ENCODE data around the gene IGFBP7.
"Not testable (repeated sequence)": the region's sequence is repeated elsewhere in the genome, so short reads cannot be mapped to it uniquely, and the experiment has no call there.

The IGFBP7 gene

DNA sequence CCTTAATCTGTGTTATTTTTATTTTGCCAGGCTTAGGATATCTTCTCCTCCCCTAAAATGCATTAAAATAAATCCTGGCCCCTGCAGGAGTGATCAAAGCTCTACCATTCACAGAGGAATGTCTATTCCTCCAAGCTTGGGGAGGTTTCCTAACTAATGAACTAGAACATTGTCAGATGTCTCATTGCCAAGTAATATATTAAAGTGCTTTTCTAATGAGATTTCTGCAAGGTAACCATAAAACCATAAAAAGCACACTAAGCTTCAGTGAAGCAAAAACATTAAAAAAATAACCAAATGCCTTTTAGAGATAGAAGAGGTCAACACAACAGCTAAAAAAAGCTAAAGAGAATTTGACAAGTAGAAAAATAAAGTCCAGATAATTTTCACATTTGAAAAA, 34.8 kb downstream of the IGFBP7 start:
- in situ Hi-C loops (cut with HindIII; ENCODE audit: low sequenced_read_pairs), result no loop called here

- in situ Hi-C loops (cut with HindIII; ENCODE audit: low sequenced_read_pairs), result no loop called here
Observed at GRCh38 chr4:57074744-57075143, 35.4 kb downstream of the IGFBP7 start.

DNA sequence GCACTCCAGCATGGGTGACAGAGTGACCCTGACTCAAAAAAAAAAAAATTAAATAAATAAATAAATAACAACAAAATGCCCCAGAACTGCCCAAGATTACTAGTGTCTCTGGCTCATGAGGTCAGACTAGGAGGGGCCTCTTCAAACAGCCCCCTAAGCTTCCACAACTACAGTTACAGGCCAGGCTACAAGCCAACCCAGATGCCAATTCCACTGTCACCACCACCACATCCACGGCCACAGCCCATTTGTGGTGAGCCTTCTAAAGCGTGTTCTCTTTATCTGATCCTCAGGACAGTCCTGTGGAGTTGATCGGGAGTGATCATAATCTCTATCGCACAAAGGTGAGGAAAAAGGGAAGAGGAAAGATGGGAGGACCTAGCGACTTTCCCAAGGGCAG, 36.6 kb downstream of the IGFBP7 start:
- in situ Hi-C loops (cut with HindIII; ENCODE audit: low sequenced_read_pairs), result no loop called here

- in situ Hi-C loops (cut with HindIII; ENCODE audit: low sequenced_read_pairs), result no loop called here
Observed at GRCh38 chr4:57071326-57071725, 38.9 kb downstream of the IGFBP7 start.

- in situ Hi-C loops (cut with HindIII; ENCODE audit: low sequenced_read_pairs), result no loop called here
Observed at GRCh38 chr4:57070461-57070860, 39.7 kb downstream of the IGFBP7 start.

GRCh38 chr4:57068237-57068981, 41.8 kb downstream of the IGFBP7 start:
- in situ Hi-C loops (cut with HindIII; ENCODE audit: low sequenced_read_pairs), result no loop called here

GRCh38 chr4:57065730-57066482, 44.3 kb downstream of the IGFBP7 start:
- in situ Hi-C loops (cut with HindIII; ENCODE audit: low sequenced_read_pairs), result no loop called here

DNA sequence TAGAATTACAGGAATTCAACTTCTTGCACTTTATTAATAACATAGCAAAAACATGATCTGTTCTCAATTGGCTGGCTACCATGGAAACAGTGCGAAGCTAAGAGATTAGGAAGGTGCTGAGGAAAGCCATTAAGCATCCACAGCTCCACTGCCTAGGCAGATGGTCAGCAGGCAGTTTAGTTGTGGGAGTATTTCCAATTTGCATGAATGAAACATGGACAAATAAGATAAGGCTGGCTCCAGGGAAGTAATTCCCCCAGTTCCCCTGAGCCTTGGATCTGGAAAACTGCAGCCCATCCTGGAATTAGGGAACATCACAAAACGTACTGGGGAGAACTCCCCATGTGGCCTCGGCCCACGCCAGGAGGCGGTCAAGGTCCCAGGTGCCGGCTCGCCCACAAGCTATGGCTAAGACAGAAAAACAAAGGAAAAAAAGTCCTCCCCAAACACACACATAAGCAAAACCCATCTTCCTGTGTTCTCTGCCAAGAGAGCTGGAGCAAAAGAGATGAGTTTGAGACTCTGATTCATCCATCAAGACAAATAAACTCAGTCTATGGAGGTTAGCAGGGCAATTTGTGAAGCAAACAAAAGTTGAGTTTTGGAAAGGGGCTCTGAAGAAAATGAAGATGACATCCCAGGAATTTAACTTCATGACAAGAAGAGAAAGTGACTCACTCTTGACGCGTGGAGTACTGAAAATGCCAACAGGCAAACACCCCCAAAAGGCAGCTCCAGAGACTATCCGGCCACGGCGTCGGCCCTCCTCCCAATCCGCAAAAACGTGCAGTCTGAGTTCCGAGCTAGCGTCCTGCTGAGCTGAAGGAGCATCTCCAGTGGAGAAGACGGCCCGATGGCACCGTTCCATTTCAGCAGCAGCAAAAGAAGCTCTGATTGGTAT, 45.1 kb downstream of the IGFBP7 start:
- in situ Hi-C loops (cut with HindIII; ENCODE audit: low sequenced_read_pairs), result no loop called here

DNA sequence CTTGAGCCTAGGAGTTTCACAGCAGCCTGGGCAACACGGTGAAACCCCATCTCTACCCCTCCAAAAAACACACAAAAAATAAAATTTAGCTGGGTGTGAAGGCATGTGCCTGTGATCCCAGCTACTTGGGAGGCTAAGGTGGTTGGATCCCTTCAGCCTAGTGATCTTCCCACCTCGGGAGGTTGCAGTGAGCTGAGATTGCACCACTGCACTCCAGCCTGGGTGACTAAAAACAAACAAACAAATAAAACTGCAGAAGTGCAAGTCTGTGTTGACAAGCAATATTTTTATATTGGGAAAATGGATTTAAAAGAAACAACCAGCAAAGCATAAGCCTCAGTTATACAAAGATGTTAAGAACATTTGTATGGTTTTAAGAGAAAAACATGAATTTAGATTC, 46.1 kb downstream of the IGFBP7 start:
- in situ Hi-C loops (cut with HindIII; ENCODE audit: low sequenced_read_pairs), result no loop called here

- in situ Hi-C loops (cut with HindIII; ENCODE audit: low sequenced_read_pairs), result no loop called here
Observed at GRCh38 chr4:57063518-57063917, 46.7 kb downstream of the IGFBP7 start.

- in situ Hi-C loops (cut with HindIII; ENCODE audit: low sequenced_read_pairs), result no loop called here
Observed at GRCh38 chr4:57061395-57061794, 48.8 kb downstream of the IGFBP7 start.

DNA sequence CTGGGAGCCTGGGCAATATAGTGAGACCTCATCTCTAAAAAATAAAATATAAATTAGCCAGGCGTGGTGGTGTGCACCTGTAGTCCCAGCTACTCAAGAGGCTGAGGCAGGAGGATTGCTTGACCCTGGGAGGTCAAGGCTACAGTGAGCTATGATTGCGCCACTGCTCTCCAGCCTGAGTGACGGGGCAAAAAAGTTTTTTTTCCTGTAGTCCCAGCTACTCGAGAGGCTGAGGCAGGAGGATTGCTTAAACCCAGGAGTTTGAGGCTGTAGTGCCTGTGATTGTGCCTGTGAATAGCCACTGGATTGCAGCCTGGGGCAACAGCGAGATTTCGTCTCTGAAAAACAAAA, 49.5 kb downstream of the IGFBP7 start:
- in situ Hi-C loops (cut with HindIII; ENCODE audit: low sequenced_read_pairs), result not testable (repeated sequence)

DNA sequence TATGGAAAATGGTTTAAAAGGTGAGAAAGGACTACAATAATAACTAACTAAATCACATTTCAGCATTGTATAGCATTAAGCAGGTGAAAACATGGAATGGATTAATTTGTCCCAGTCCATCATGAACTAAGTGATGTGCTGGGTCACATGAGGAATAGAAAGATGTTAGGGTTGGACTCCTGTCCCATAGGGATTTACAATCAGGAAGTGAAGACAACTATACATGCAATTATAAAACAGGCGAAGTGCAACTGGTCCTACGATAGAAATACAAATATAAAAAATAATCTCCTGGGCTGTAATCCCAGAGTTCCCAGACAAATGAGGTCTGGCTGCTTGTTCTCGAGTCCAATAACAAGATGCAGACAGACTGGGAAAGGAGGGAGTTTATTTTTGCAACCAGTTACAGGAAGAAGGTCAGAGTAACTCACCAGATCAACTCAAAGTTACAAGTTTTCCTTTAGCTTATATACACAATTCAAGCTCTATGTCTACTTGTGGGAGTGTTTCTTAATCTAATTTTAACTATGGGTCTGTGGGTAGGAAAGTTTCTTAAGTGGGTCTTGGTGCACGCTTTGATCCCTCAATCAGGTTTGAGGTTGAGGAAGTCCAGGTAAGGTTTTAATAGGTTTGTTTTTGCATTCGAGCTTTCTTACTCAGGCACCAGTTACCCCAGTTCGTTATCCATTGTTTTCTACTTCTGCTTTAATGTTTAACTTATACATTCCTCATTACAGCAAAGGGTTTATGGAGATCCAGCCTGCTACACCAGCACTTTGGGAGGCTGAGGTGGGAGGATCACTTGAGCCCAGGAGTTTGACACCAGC, 50.1 kb downstream of the IGFBP7 start:
- in situ Hi-C loops (cut with HindIII; ENCODE audit: low sequenced_read_pairs), result no loop called here

DNA sequence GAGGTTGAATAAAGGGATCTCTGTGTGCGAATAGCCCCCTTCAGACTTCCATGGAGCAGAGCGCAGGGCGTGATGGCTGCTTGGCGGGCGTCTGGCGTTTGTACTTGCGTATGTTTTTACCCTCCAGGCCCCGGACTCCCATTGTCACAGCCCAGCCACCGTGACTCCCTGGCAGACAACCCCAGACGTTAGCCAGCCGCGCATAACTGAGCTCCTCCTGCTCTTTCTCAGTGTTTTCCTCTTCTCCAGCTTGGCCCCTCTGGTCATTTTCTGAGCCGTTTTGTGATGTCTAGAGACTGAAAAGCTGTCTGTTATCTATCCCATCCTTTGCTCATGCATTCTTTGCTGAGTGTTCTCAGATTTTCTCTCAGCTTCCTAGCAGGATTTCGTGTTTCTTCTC, 54.3 kb downstream of the IGFBP7 start:
- in situ Hi-C loops (cut with HindIII; ENCODE audit: low sequenced_read_pairs), result no loop called here

- in situ Hi-C loops (cut with HindIII; ENCODE audit: low sequenced_read_pairs), result no loop called here
Observed at GRCh38 chr4:57053508-57053907, 56.7 kb downstream of the IGFBP7 start.

GRCh38 chr4:57051524-57051923, 58.7 kb downstream of the IGFBP7 start:
- in situ Hi-C loops (cut with HindIII; ENCODE audit: low sequenced_read_pairs), result no loop called here

DNA sequence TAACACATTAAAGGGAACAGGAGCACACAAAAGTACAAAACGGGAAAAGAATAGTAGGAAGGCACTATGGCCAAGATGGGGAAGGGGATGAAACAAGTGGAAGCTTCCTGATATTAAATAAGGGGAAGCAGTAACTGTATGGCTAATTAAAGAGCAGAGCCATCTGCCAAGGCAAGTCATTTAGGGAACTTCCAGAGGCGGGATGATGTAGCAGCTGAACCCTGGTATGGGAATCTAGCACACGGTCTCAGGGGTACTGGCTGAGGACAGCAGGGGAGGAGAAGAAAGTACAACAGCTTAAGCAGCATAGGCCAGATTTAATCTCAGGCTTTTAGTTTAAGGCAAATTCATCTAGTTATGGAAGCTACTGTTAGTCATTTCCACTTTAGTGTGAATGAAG, 59.1 kb downstream of the IGFBP7 start:
- in situ Hi-C loops (cut with HindIII; ENCODE audit: low sequenced_read_pairs), result no loop called here

DNA sequence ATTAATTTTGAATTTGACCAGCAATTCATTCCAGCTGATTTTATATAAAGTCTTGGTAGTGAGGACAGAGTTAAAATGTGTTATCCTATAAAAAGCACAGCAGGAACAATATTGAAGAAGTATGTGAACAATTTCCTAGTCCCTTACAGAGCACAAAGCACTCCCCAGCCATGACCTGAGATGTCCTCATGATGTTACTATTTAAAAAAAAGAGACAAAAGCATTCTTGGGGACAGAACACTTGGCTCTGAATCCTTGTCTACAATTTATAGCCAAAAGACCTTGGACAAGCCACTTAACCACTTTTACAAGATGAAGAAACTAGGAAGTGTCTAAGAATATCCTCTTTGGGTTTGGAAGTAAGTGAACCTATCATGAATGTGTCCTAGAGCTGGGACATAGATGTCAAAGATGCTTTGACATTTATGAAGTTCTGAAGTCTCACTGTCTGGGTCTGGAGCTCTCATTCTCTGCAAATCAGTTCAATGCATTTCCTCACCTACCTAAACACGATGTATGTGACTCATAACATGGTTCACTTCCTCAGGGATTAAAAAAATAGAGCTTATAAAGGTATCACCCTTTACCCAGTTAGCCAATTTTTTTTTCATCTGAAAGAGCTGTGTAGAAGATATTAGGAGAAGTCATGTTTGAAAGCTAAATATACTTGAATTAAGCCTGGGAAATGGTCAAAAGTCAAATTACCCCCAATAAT, 61.4 kb downstream of the IGFBP7 start:
- in situ Hi-C loops (cut with HindIII; ENCODE audit: low sequenced_read_pairs), result no loop called here

- in situ Hi-C loops (cut with HindIII; ENCODE audit: low sequenced_read_pairs), result not testable (repeated sequence)
Observed at GRCh38 chr4:57047046-57047445, 63.1 kb downstream of the IGFBP7 start.

GRCh38 chr4:57044996-57045395, 65.2 kb downstream of the IGFBP7 start:
- in situ Hi-C loops (cut with HindIII; ENCODE audit: low sequenced_read_pairs), result no loop called here

Measured in DLD1 (cell line).